Measurements from ENCODE around the gene DYNC1LI2.

- TF ChIP-seq, protein P1, sequence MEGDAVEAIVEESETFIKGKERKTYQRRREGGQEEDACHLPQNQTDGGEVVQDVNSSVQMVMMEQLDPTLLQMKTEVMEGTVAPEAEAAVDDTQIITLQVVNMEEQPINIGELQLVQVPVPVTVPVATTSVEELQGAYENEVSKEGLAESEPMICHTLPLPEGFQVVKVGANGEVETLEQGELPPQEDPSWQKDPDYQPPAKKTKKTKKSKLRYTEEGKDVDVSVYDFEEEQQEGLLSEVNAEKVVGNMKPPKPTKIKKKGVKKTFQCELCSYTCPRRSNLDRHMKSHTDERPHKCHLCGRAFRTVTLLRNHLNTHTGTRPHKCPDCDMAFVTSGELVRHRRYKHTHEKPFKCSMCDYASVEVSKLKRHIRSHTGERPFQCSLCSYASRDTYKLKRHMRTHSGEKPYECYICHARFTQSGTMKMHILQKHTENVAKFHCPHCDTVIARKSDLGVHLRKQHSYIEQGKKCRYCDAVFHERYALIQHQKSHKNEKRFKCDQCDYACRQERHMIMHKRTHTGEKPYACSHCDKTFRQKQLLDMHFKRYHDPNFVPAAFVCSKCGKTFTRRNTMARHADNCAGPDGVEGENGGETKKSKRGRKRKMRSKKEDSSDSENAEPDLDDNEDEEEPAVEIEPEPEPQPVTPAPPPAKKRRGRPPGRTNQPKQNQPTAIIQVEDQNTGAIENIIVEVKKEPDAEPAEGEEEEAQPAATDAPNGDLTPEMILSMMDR (IDR thresholded peaks at IDR 0.05), result no peak
- no peak for TF ChIP-seq POLR2A (IDR thresholded peaks at IDR 0.05)
Measured at GRCh38 chr16:66800856-66801255, 49.4 kb upstream of the DYNC1LI2 start.
